ENCODE results near the gene DCAF5.

DCAF5 gene

GRCh38 chr14:69001375-69001774 is 151.5 kb downstream of the DCAF5 start:
- DNase-seq (ENCODE audit: low spot score): no peak
- TF ChIP-seq, protein P1, sequence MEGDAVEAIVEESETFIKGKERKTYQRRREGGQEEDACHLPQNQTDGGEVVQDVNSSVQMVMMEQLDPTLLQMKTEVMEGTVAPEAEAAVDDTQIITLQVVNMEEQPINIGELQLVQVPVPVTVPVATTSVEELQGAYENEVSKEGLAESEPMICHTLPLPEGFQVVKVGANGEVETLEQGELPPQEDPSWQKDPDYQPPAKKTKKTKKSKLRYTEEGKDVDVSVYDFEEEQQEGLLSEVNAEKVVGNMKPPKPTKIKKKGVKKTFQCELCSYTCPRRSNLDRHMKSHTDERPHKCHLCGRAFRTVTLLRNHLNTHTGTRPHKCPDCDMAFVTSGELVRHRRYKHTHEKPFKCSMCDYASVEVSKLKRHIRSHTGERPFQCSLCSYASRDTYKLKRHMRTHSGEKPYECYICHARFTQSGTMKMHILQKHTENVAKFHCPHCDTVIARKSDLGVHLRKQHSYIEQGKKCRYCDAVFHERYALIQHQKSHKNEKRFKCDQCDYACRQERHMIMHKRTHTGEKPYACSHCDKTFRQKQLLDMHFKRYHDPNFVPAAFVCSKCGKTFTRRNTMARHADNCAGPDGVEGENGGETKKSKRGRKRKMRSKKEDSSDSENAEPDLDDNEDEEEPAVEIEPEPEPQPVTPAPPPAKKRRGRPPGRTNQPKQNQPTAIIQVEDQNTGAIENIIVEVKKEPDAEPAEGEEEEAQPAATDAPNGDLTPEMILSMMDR (IDR thresholded peaks at IDR 0.05; ENCODE audit: extremely low read depth, insufficient read depth, missing control alignments): no peak
- in situ Hi-C loops (cut with MboI; ENCODE audit: low pct_unique_long_range_greater_than_20kb, low sequenced_read_pairs, unreplicated experiment): no loop called here
